Measurements from ENCODE around the gene SLC38A6. TPM values are rescaled to one million over a fixed set of nuclear protein-coding genes. Genes with fewer than 3 reads are reported as not detected.
A peak's percentile ranks its signal among the peaks of the same experiment; 100 is the strongest.

SLC38A6 gene
- total and polyA plus RNA-seq, 2 of the 13 experiments (the other 11 are each of a cell fraction or from before 2014, with no cell fraction given) = 6.9 to 22.1 TPM

- TF ChIP-seq MYC (CRISPR knock-in tag; IDR thresholded peaks at IDR 0.05; ENCODE audit: borderline replicate concordance) (peak; percentile 93), KLF11 (CRISPR knock-in tag; IDR thresholded peaks at IDR 0.05) (0 out of 2 replicates have a peak, but pooled peaks have one; percentile 33), ZNF362 (CRISPR knock-in tag; IDR thresholded peaks at IDR 0.05; ENCODE audit: borderline replicate concordance) (no peak), ZNF280D (CRISPR knock-in tag; IDR thresholded peaks at IDR 0.05) (peak; percentile 80; the same call in 1 of the 2 replicates), ZNF576 (CRISPR knock-in tag; IDR thresholded peaks at IDR 0.05) (no peak), ZBTB3 (CRISPR knock-in tag; IDR thresholded peaks at IDR 0.05; ENCODE audit: borderline replicate concordance, low read depth) (no peak; the same call in 1 of the 2 replicates), MIXL1 (CRISPR knock-in tag; IDR thresholded peaks at IDR 0.05) (peak; percentile 79; the same call in 1 of the 2 replicates), SIX1 (CRISPR knock-in tag; IDR thresholded peaks at IDR 0.05; ENCODE audit: borderline replicate concordance) (no peak), AGO2 (optimal IDR thresholded peaks at IDR 0.05; ENCODE audit: low read depth, low read length) (peak; percentile 63), ELF1 (CRISPR knock-in tag; IDR thresholded peaks at IDR 0.05) (peak; percentile 91), ZNF772 (CRISPR knock-in tag; IDR thresholded peaks at IDR 0.05) (peak; percentile 85; the same call in 1 of the 2 replicates), ASH2L (IDR thresholded peaks at IDR 0.05; ENCODE audit: insufficient read length, low read depth, low read length) (peak; percentile 97), KMT2A (CRISPR knock-in tag; IDR thresholded peaks at IDR 0.05) (peak; percentile 97), CC2D1A (CRISPR knock-in tag; IDR thresholded peaks at IDR 0.05) (no peak), ZNF281 (CRISPR knock-in tag; IDR thresholded peaks at IDR 0.05; ENCODE audit: borderline replicate concordance) (no peak), SMYD3 (CRISPR knock-in tag; IDR thresholded peaks at IDR 0.05) (no peak), ZNF10 (CRISPR knock-in tag; IDR thresholded peaks at IDR 0.05; ENCODE audit: borderline replicate concordance, low read depth) (no peak), PREB (CRISPR knock-in tag; IDR thresholded peaks at IDR 0.05) (no peak; the same call in 1 of the 2 replicates), HNRNPL (IDR thresholded peaks at IDR 0.05; ENCODE audit: low read depth, low read length) (peak; percentile 67; the same call in 1 of the 2 replicates), ZKSCAN1 (IDR thresholded peaks at IDR 0.05; ENCODE audit: low read length) (no peak), EZH2 (conservative IDR thresholded peaks at IDR 0.05; ENCODE audit: low read depth, low read length) (no peak)
Observed at GRCh38 chr14:60980811-60981632, at the start of gene SLC38A6, which contains the start of gene TRMT5 (continued).

Measured in HepG2 (cell line).